Spleen (tissue), 11 donors: ENCODE results near the gene IDH2. TPM values are rescaled to one million over a fixed set of nuclear protein-coding genes. Genes with fewer than 3 reads are reported as not detected.

ENCODE experiments used
- DNase-seq: peaks from one replicate; pipeline ENCODE4 v3.0.0-alpha.2; 2020
- H3K27ac ChIP-seq, 8 donors: fragments of 200-600 bp; sonication (generic) in 7 of 8; 1 replicate in 4 of 8; 2 replicates in 4 of 8; pipeline versions ENCODE4 v1.5.0 to v1.8.0; 2016 to 2021; ENCODE audit warnings: inconsistent platforms in 4 of 8, mild to moderate bottlenecking in 4 of 8, moderate library complexity in 1 of 8
- H3K27me3 ChIP-seq, 7 donors: fragments of 200-600 bp; sonication (generic) in 6 of 7; replicated peaks in 1 of 7; 1 replicate in 4 of 7; 2 replicates in 3 of 7; pipeline versions ENCODE4 v1.5.0 to v1.8.0; 2016 to 2021; ENCODE audit warnings: inconsistent platforms in 3 of 7, mild to moderate bottlenecking in 1 of 7
- H3K36me3 ChIP-seq, 6 donors: fragments of 200-600 bp; sonication (generic) in 5 of 6; 1 replicate in 4 of 6; 2 replicates in 2 of 6; pipeline versions ENCODE4 v1.5.0 to v1.8.0; 2016 to 2021; ENCODE audit warnings: inconsistent platforms in 2 of 6
- H3K4me1 ChIP-seq, 6 donors: fragments of 200-600 bp; sonication (generic) in 5 of 6; 1 replicate in 3 of 6; 2 replicates in 3 of 6; pipeline versions ENCODE4 v1.5.0 to v1.8.0; 2016 to 2021; ENCODE audit warnings: inconsistent platforms in 3 of 6
- H3K4me3 ChIP-seq, 8 donors: fragments of 200-600 bp; sonication (generic) in 7 of 8; 1 replicate in 4 of 8; 2 replicates in 4 of 8; pipeline versions ENCODE4 v1.5.0 to v1.8.0; 2016 to 2021; ENCODE audit warnings: inconsistent platforms in 4 of 8, mild to moderate bottlenecking in 4 of 8, moderate library complexity in 2 of 8
- H3K9me3 ChIP-seq, 8 donors: fragments of 200-600 bp; sonication (generic) in 7 of 8; 1 replicate in 4 of 8; 2 replicates in 4 of 8; pipeline versions ENCODE4 v1.5.0 to v1.8.0; 2016 to 2021; ENCODE audit warnings: inconsistent platforms in 4 of 8
- CTCF ChIP-seq, 11 experiments: fragments of 200-600 bp in 7 of 11; fragments of 450-650 bp in 4 of 11; sonication (generic) in 4 of 11; IDR thresholded peaks in 8 of 11; conservative IDR thresholded peaks in 3 of 11; 1 replicate in 7 of 11; 2 replicates in 4 of 11; pipeline versions ENCODE4 v1.4.0 to v1.8.0; 2016 to 2021; ENCODE audit warnings: antibody characterized with exemption in 11 of 11, inconsistent platforms in 4 of 11, mild to moderate bottlenecking in 1 of 11
- POLR2A ChIP-seq, 3 donors: fragments of 450-650 bp; IDR thresholded peaks; one replicate each; pipeline ENCODE4 v1.5.1; 2017; ENCODE audit warnings: antibody characterized with exemption in 3 of 3, mild to moderate bottlenecking in 1 of 3
- POLR2AphosphoS5 ChIP-seq, 3 donors: sonication (generic); formaldehyde crosslinking; IDR thresholded peaks; one replicate each; pipeline ENCODE4 v1.5.1; 2017; ENCODE audit warnings: antibody characterized with exemption in 3 of 3
- WGBS, 5 donors: extraction: QIAGEN DNeasy Blood & Tissue Kit in 3 of 5; methylation state at CpG; one replicate each; pipeline versions ENCODE4 v1.1.5 to v1.1.7; 2013 to 2018; 5-methylcytosine and 5-hydroxymethylcytosine counted together
- intact Hi-C: fragments of 100-400 bp; cut with DNase I; formaldehyde crosslinking; loops from one replicate; pipeline ENCODE4 v1.15.0; 2023; ENCODE audit warnings: low total_unique reads
- polyA plus RNA-seq, 3 donors: library from polyadenylated mRNA; stranded (reverse); fragments of 200-250 nt; gene quantifications; one replicate each; pipeline ENCODE4 v1.2.1, GENCODE V29; 2013
- total RNA-seq, 7 donors: library from RNA; depleted of rRNA in 3 of 7; stranded (reverse); fragments of >200 nt in 3 of 7; fragmentation: NEBNext Ultra II Directional in 4 of 7; extraction: Animal tissue kit (Norgen Biotek cat#: 25700) in 4 of 7; gene quantifications; one replicate each; pipeline versions ENCODE4 v1.1.0 to v1.2.1, GENCODE V29; 2016 to 2021
- donor health status: healthy with polysubstance abuse.
- donor health status: DM: no; HTN: no; CAD: no; lungs with moderate emphysema.
- donor health status: DM: no; HTN: no; CAD: no.
- donor health status: Bipolar disorder and iron deficiency.
- donor health status: healthy.
- donor health status: DM: no; HTN: no; CAD: no.
- donor health status: DM: yes; HTN: yes; CAD: no.

The IDH2 gene
- total and polyA plus RNA-seq, 10 donors, result 36.4 to 70.9 (median 53.0) TPM

DNA sequence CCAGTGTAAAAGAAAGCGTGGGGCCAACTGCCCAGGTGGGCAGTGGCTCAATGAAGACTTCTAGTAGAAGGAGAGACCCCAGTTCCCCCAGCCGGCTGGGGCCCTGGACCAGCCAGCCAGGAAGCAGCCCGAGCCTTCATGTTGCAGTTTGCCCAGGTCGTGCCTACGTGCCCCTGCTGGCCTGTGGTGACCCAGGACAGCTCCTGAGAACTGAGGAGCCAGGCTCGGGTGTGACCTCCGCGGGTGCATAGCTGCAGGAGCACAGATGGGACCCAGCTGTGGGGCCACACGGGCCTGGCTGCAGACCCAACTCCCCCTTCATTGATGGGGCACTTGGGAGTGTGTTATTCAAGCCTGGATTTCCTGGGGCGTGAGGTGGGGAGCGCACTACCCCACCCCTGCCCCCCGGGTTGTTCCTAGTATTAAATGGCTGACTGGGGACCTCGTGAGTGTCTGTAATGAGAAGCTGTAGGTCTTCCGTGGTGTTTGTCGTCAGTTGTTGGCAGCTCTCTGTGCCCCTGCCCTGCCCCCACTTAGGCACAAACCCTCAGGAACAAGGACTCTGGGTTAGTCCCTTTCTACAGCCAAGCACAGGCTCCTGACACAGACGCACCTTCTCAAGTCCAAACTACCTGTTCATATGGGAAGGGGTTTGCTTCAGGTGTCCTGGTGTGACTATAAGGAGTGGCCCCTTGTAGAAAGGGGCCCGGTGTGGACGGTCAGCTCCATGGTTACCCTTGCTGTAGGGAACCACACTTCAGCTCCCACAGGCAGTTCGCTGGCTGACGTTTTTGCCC, 39.1 kb downstream of the IDH2 start:
- Histone ChIP-seq H3K4me1 (peaks cover 65 to 93% (median 85%) of the 10 kb centered on the region in 6 donors), H3K27me3 (no peaks in the 10 kb centered on the region), H3K9me3 (no peaks in the 10 kb centered on the region), H3K4me3 (peak overlapping the region in 1 of 8 donors; percentile 49), H3K36me3 (peaks cover 0 to 16% (median 11%) of the 10 kb centered on the region in 6 donors), H3K27ac (peak overlapping the region; percentile 29 to 97 (median 89))
- WGBS, 5 donors, result 62 to 76% (median 66%) methylated on average over 13 to 20 of the region's 20 CpGs
- DNase-seq, result no peak
- no peak for TF ChIP-seq POLR2A (IDR thresholded peaks at IDR 0.05)
- peak in 1 of 3 donors; percentile 46 for TF ChIP-seq POLR2AphosphoS5 (IDR thresholded peaks at IDR 0.05)
- no peak for TF ChIP-seq CTCF (IDR thresholded peaks at IDR 0.05 in 8 of 11, conservative IDR thresholded peaks at IDR 0.05 in 3 of 11)
- intact Hi-C loops, result loop anchor here (10.0 kb wide), 1 partner anchor 58 kb away; the partner anchor contains the start of gene ZNF710

- H3K4me3 ChIP-seq, result peak overlapping the region in 1 of 8 donors; percentile 49
- no peak for DNase-seq
- no peaks in the 10 kb centered on the region for H3K9me3 ChIP-seq
- peak overlapping the region; percentile 29 to 97 (median 89) for H3K27ac ChIP-seq
- no peak for TF ChIP-seq CTCF (IDR thresholded peaks at IDR 0.05 in 8 of 11, conservative IDR thresholded peaks at IDR 0.05 in 3 of 11)
- TF ChIP-seq POLR2AphosphoS5 (IDR thresholded peaks at IDR 0.05), result no peak
- no peak for TF ChIP-seq POLR2A (IDR thresholded peaks at IDR 0.05)
- WGBS, 5 donors, result 77 to 85% (median 79%) methylated on average over 15 to 16 of the region's 16 CpGs
- H3K27me3 ChIP-seq, result no peaks in the 10 kb centered on the region
- peaks cover 0 to 9% (median 4%) of the 10 kb centered on the region in 6 donors for H3K36me3 ChIP-seq
- H3K4me1 ChIP-seq, result peaks cover 70 to 99% (median 91%) of the 10 kb centered on the region in 6 donors
- intact Hi-C loops, result loop anchor here (10.0 kb wide), 1 partner anchor 58 kb away; the partner anchor contains the start of gene ZNF710
These were observed 39.8 kb downstream of the IDH2 start for GRCh38 chr15:90062462-90062932.

- peaks cover 70 to 100% (median 92%) of the 10 kb centered on the region in 6 donors for H3K4me1 ChIP-seq
- H3K4me3 ChIP-seq, result no peak overlapping the region
- WGBS, 5 donors, result 49 to 76% (median 58%) methylated on average over 8 of the region's 8 CpGs
- H3K27ac ChIP-seq, result peak overlapping the region in 7 of 8 donors; percentile 38 to 97 (median 90)
- TF ChIP-seq POLR2A (IDR thresholded peaks at IDR 0.05) (no peak), POLR2AphosphoS5 (IDR thresholded peaks at IDR 0.05) (peak in 1 of 3 donors; percentile 26), CTCF (IDR thresholded peaks at IDR 0.05 in 8 of 11, conservative IDR thresholded peaks at IDR 0.05 in 3 of 11) (no peak)
- no peaks in the 10 kb centered on the region for H3K27me3 ChIP-seq
- no peaks in the 10 kb centered on the region for H3K9me3 ChIP-seq
- no peak for DNase-seq
- H3K36me3 ChIP-seq, result peaks cover 0 to 5% (median under 1%) of the 10 kb centered on the region in 6 donors
- intact Hi-C loops, result loop anchor here (10.0 kb wide), 1 partner anchor 57 kb away; the partner anchor contains the start of gene ZNF710
These were observed 40.2 kb downstream of the IDH2 start for GRCh38 chr15:90062023-90062442.

- no peaks in the 10 kb centered on the region for H3K36me3 ChIP-seq
- H3K27ac ChIP-seq, result peak overlapping the region; percentile 44 to 97 (median 89)
- WGBS, 5 donors, result 74 to 80% (median 76%) methylated on average over 3 of the region's 3 CpGs
- peaks cover 70 to 96% (median 87%) of the 10 kb centered on the region in 6 donors for H3K4me1 ChIP-seq
- H3K9me3 ChIP-seq, result no peaks in the 10 kb centered on the region
- no peak for DNase-seq
- H3K27me3 ChIP-seq, result no peaks in the 10 kb centered on the region
- H3K4me3 ChIP-seq, result peak overlapping the region in 1 of 8 donors; percentile 54
- TF ChIP-seq POLR2AphosphoS5 (IDR thresholded peaks at IDR 0.05) (no peak), POLR2A (IDR thresholded peaks at IDR 0.05) (no peak), CTCF (IDR thresholded peaks at IDR 0.05 in 8 of 11, conservative IDR thresholded peaks at IDR 0.05 in 3 of 11) (no peak)
- intact Hi-C loops, result loop anchor here (10.0 kb wide), 1 partner anchor 56 kb away; the partner anchor contains the start of gene ZNF710
These were observed 41.5 kb downstream of the IDH2 start for GRCh38 chr15:90060797-90061196.
